SH-SY5Y (cell line): ENCODE data around the gene INPP4B.

Experiments used
- GATA2 ChIP-seq: IDR thresholded peaks from 2 replicates; pipeline ENCODE4 v1.6.1; 2011; ENCODE audit warnings: mild to moderate bottlenecking, low read depth, low read length
- GATA3 ChIP-seq: IDR thresholded peaks from 2 replicates; pipeline ENCODE4 v1.6.1; 2011; ENCODE audit warnings: low read depth, mild to moderate bottlenecking, low read length, moderate library complexity

DNA sequence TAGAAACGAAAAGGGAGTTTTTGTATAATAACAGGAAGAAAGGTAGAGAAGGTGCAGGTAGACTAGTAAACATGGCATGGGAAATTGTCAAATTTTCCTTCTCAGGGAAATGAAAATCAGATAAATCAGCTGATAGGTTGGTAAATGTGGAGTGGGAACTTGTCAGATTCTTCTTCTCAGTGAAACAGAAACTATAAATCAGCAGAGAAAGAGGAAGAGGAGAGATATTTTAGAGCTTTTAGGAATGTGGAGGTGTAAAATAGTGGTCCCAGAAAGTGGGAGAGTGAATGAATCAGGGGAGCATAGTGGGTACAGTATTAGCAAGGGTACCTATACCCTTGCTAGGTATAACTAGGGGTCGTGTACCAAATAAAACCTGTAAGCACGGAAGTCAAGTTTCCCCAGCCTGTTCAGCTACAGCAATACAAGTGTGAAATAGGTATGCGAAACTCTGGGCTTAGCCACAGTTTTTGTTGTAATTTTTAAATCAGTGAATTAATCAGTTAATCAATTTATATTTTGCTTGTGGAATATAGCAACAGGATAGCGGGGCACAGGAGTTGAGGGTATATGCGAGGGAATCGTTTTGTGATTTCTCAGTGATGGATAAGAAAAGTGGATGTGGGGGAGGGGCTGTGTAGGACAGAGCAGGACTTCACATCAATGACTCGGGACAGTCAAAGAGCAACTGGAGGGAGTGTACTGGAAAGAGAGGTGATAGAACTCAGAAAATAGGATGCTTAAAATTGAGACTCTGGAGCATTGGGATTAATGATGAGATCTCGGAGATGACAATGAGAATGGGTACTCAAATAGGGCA is 561.5 kb downstream of the INPP4B start:
- no peak for TF ChIP-seq GATA2
- no peak for TF ChIP-seq GATA3
